Nucleus accumbens (tissue), 56 donors: ENCODE results near the gene CRIM1.
A peak's percentile ranks its signal among the peaks of the same experiment; 100 is the strongest.

ENCODE experiments used
- DNase-seq, 56 donors: peaks; one replicate each; lab custom pipeline; 2025; lab: John Stamatoyannopoulos, UW

The CRIM1 gene

GRCh38 chr2:36416370-36417165 lies 61.0 kb downstream of the CRIM1 start:
- no peak for DNase-seq

GRCh38 chr2:36420569-36421181 lies 65.1 kb downstream of the CRIM1 start:
- DNase-seq, result no peak

GRCh38 chr2:36421379-36421778 lies 65.8 kb downstream of the CRIM1 start:
- DNase-seq, result no peak

GRCh38 chr2:36423172-36423571 lies 67.6 kb downstream of the CRIM1 start:
- DNase-seq, result no peak

- DNase-seq, result no peak
These were observed 68.1 kb downstream of the CRIM1 start for GRCh38 chr2:36423619-36424120.

GRCh38 chr2:36425608-36426355 lies 70.2 kb downstream of the CRIM1 start:
- no peak for DNase-seq

- no peak for DNase-seq
These were observed 72.2 kb downstream of the CRIM1 start for GRCh38 chr2:36427790-36428243.

- no peak for DNase-seq
These were observed 75.0 kb downstream of the CRIM1 start for GRCh38 chr2:36430549-36430948.

- DNase-seq, result no peak
These were observed 76.9 kb downstream of the CRIM1 start for GRCh38 chr2:36432479-36432878.

GRCh38 chr2:36433311-36434217 lies 78.0 kb downstream of the CRIM1 start:
- peak in 11 of 56 donors; percentile 6 to 55 (median 38) for DNase-seq

- no peak for DNase-seq
These were observed 82.9 kb downstream of the CRIM1 start for GRCh38 chr2:36438449-36438977.

GRCh38 chr2:36439084-36439483 lies 83.5 kb downstream of the CRIM1 start:
- DNase-seq, result no peak

GRCh38 chr2:36441065-36441625 lies 85.6 kb downstream of the CRIM1 start:
- DNase-seq, result no peak

GRCh38 chr2:36441816-36442215 lies 86.2 kb downstream of the CRIM1 start:
- no peak for DNase-seq

- peak in 5 of 56 donors; percentile 2 to 45 (median 12) for DNase-seq
These were observed 88.8 kb downstream of the CRIM1 start for GRCh38 chr2:36444216-36444936.

- no peak for DNase-seq
These were observed 89.7 kb downstream of the CRIM1 start for GRCh38 chr2:36445185-36445866.

GRCh38 chr2:36446294-36446693 lies 90.7 kb downstream of the CRIM1 start:
- DNase-seq, result no peak

- no peak for DNase-seq
These were observed 93.6 kb downstream of the CRIM1 start for GRCh38 chr2:36449213-36449612.
